ENCODE data around the gene ZEB1. TPM values are rescaled to one million over a fixed set of nuclear protein-coding genes. Genes with fewer than 3 reads are reported as not detected.

ZEB1 gene
- total and polyA plus RNA-seq, 2 of the 13 experiments (the other 11 are each of a cell fraction or from before 2014, with no cell fraction given), result 9.6 to 18.0 TPM

GRCh38 chr10:31401287-31401686, 82.3 kb downstream of the ZEB1 start (continued):
- TF ChIP-seq, protein P1, sequence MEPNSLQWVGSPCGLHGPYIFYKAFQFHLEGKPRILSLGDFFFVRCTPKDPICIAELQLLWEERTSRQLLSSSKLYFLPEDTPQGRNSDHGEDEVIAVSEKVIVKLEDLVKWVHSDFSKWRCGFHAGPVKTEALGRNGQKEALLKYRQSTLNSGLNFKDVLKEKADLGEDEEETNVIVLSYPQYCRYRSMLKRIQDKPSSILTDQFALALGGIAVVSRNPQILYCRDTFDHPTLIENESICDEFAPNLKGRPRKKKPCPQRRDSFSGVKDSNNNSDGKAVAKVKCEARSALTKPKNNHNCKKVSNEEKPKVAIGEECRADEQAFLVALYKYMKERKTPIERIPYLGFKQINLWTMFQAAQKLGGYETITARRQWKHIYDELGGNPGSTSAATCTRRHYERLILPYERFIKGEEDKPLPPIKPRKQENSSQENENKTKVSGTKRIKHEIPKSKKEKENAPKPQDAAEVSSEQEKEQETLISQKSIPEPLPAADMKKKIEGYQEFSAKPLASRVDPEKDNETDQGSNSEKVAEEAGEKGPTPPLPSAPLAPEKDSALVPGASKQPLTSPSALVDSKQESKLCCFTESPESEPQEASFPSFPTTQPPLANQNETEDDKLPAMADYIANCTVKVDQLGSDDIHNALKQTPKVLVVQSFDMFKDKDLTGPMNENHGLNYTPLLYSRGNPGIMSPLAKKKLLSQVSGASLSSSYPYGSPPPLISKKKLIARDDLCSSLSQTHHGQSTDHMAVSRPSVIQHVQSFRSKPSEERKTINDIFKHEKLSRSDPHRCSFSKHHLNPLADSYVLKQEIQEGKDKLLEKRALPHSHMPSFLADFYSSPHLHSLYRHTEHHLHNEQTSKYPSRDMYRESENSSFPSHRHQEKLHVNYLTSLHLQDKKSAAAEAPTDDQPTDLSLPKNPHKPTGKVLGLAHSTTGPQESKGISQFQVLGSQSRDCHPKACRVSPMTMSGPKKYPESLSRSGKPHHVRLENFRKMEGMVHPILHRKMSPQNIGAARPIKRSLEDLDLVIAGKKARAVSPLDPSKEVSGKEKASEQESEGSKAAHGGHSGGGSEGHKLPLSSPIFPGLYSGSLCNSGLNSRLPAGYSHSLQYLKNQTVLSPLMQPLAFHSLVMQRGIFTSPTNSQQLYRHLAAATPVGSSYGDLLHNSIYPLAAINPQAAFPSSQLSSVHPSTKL (CRISPR knock-in tag; IDR thresholded peaks at IDR 0.05), result no peak
- TF ChIP-seq ZNF441 (CRISPR knock-in tag; IDR thresholded peaks at IDR 0.05; ENCODE audit: borderline replicate concordance) (no peak), PLSCR1 (CRISPR knock-in tag; IDR thresholded peaks at IDR 0.05; ENCODE audit: borderline replicate concordance) (no peak), THAP11 (CRISPR knock-in tag; IDR thresholded peaks at IDR 0.05) (no peak), SAP130 (CRISPR knock-in tag; IDR thresholded peaks at IDR 0.05; ENCODE audit: low read depth) (no peak), ZNF562 (CRISPR knock-in tag; IDR thresholded peaks at IDR 0.05; ENCODE audit: borderline replicate concordance) (no peak), NFIC (IDR thresholded peaks at IDR 0.05; ENCODE audit: low read length) (no peak), ZNF235 (CRISPR knock-in tag; IDR thresholded peaks at IDR 0.05; ENCODE audit: borderline replicate concordance) (no peak), ZNF547 (CRISPR knock-in tag; IDR thresholded peaks at IDR 0.05) (no peak), GFI1 (CRISPR knock-in tag; IDR thresholded peaks at IDR 0.05; ENCODE audit: borderline replicate concordance) (no peak)
- TF ChIP-seq, protein P2, sequence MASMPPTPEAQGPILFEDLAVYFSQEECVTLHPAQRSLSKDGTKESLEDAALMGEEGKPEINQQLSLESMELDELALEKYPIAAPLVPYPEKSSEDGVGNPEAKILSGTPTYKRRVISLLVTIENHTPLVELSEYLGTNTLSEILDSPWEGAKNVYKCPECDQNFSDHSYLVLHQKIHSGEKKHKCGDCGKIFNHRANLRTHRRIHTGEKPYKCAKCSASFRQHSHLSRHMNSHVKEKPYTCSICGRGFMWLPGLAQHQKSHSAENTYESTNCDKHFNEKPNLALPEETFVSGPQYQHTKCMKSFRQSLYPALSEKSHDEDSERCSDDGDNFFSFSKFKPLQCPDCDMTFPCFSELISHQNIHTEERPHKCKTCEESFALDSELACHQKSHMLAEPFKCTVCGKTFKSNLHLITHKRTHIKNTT (CRISPR knock-in tag; IDR thresholded peaks at IDR 0.05), result no peak
